ENCODE results near the gene MST1. TPM values are rescaled to one million over a fixed set of nuclear protein-coding genes. Genes with fewer than 3 reads are reported as not detected.

Gene MST1
- total RNA-seq, 2 experiments from 2014 or later: 3.8 to 4.7 TPM

DNA sequence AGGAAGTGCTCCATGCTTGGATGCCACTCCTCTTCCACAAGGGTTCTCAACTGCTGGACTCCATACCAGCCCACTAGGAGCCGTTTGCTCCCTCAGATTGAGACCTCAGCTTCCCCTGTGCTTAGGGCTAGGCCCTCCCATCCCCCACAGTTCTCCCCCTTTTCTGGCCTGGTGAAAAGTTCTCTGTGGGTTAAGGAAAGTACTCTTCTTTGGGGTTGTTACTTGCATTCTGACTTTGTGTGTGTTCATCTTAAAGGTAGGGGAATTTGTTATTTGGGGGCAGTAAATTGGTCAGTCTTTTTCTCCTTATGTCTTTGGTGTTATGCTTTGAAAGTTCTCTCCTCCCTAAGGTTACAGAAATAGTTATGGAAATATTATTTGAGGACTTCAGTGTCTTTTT, 39.1 kb downstream of the MST1 start:
- ATAC-seq: no peak
- H3K9me3 Mint-ChIP-seq (ENCODE audit: insufficient read depth): no peaks in the 10 kb centered on the region
- no peak overlapping the region for H3K4me3 Mint-ChIP-seq
- ChIA-PET POLR2A (no interaction called here), CTCF (no interaction called here)
- no peak for DNase-seq
- peaks cover 3% of the 10 kb centered on the region for H3K4me1 Mint-ChIP-seq (ENCODE audit: low read depth)
- H3K27me3 Mint-ChIP-seq (ENCODE audit: low read depth): no peaks in the 10 kb centered on the region
- no peak overlapping the region for H3K27ac Mint-ChIP-seq
- no peaks in the 10 kb centered on the region for H3K36me3 Mint-ChIP-seq (ENCODE audit: low read depth)

DNA sequence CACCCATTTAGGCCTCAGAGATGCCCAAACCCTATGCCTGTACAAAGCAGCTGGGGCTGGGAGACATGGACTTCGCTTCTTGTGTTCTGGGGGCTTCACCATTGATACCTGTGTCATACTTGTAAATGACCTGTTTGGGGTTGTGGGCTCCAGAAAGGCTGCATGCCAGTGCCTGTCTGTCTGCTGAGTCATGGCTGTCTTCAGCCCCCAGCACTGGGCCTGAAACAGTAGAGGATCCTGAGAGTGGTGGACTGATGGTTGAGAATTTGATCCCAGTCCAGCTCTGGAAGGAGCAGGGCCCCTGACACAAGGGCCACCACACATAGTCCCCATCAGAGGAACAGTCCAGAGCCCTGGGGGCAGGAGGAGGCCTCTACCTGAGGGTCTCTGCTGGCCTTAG, 39.7 kb downstream of the MST1 start:
- Mint-ChIP-seq H3K4me3 (no peak overlapping the region), H3K36me3 (ENCODE audit: low read depth) (no peaks in the 10 kb centered on the region), H3K27ac (no peak overlapping the region), H3K9me3 (ENCODE audit: insufficient read depth) (no peaks in the 10 kb centered on the region), H3K27me3 (ENCODE audit: low read depth) (no peaks in the 10 kb centered on the region), H3K4me1 (ENCODE audit: low read depth) (peaks cover 3% of the 10 kb centered on the region)
- no peak for DNase-seq
- no peak for ATAC-seq
- POLR2A ChIA-PET: no interaction called here
- CTCF ChIA-PET: no interaction called here

DNA sequence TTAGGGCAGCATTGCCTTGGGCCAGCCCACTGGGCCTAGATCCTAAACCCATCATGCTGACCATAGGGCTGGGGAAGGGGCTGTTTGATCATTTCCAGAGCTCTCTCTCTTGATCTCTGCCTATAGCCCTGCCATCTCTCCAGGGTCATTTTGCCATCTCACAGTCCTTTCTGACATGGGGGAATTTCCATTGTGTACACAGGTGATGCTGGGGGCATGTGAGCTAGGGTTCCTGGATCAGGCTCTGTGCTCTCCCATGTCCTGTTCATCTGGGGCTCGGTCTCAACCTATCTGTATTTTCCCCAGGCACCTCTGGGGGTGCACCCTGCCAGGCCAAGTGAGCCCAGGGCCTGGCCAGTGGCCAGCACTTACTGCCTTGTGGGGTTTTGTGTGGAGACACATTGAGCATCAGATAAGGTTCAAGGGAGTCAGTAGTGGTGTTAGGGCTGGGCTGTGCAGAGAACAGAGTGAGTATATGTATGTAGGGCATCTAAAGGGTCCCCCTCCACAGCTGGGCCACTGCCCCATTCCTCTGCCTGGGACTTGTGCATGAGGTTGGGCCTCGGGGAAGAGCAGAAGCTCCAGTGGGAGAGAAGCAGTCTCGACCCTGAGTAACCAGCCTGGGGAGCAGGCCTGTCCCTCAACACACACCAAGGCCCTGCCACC, 40.8 kb downstream of the MST1 start:
- no peaks in the 10 kb centered on the region for H3K9me3 Mint-ChIP-seq (ENCODE audit: insufficient read depth)
- no peak overlapping the region for H3K4me3 Mint-ChIP-seq
- ChIA-PET POLR2A (no interaction called here), CTCF (interaction anchor here (0.7 to 1.0 kb wide), 2 partner anchors 24 to 72 kb away, joined by 3 read pairs; no protein-coding TSS in a partner anchor)
- ATAC-seq (no peak), DNase-seq (no peak)
- peaks cover 3% of the 10 kb centered on the region for H3K4me1 Mint-ChIP-seq (ENCODE audit: low read depth)
- no peaks in the 10 kb centered on the region for H3K27me3 Mint-ChIP-seq (ENCODE audit: low read depth)
- no peaks in the 10 kb centered on the region for H3K36me3 Mint-ChIP-seq (ENCODE audit: low read depth)
- no peak overlapping the region for H3K27ac Mint-ChIP-seq

DNA sequence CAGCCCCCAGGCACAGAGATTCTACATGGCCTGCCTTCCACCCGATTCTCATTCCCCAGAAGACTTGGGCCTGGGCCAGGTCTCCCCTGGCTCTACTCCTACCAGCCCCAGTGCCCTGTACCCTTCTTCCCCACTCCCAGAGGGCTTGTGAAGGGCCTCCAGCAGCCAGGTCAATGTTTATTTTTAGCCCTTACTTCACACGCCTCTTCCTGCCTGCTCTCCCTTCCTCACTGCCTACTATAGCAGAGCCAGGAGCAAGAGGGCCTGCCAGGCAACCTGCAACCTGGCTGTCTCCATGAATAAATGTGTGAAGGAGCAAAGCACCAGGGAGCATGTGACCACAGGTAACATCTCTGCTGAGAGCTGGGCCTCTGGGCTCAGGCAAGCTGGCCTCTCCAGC, 41.5 kb downstream of the MST1 start:
- Mint-ChIP-seq H3K36me3 (ENCODE audit: low read depth) (no peaks in the 10 kb centered on the region), H3K4me1 (ENCODE audit: low read depth) (peaks cover 3% of the 10 kb centered on the region), H3K4me3 (no peak overlapping the region), H3K9me3 (ENCODE audit: insufficient read depth) (no peaks in the 10 kb centered on the region), H3K27ac (no peak overlapping the region), H3K27me3 (ENCODE audit: low read depth) (no peaks in the 10 kb centered on the region)
- ChIA-PET CTCF (interaction anchor here (1.8 kb wide), 1 partner anchor 108 kb away, joined by 8 read pairs; no protein-coding TSS in a partner anchor), POLR2A (no interaction called here)
- DNase-seq (no peak), ATAC-seq (no peak)

DNA sequence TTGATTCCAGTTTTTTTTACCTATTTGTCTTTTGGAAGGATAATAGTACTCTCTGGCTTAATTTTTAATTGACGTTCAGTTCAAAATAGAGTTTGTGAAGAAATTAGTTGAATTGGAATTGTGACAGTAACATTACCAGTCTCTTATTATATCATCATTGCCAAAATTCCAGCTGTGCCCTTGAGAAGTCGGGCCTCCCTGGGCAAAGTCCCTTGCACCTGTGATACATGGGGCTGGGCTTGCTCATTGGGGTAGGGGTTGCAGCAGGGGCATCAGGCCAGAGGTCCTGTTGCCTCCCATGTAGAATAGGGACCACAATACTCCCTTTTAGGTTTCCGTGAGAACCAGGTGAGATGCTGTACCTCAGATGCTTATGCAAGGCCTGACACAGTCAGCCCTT, 43.0 kb downstream of the MST1 start:
- H3K9me3 Mint-ChIP-seq (ENCODE audit: insufficient read depth): no peaks in the 10 kb centered on the region
- no peak for DNase-seq
- no peaks in the 10 kb centered on the region for H3K27me3 Mint-ChIP-seq (ENCODE audit: low read depth)
- CTCF ChIA-PET: interaction anchor here (1.8 to 2.5 kb wide), 2 partner anchors 25 to 107 kb away, joined by 6 to 8 read pairs; no protein-coding TSS in a partner anchor
- H3K36me3 Mint-ChIP-seq (ENCODE audit: low read depth): no peaks in the 10 kb centered on the region
- ATAC-seq: no peak
- H3K4me1 Mint-ChIP-seq (ENCODE audit: low read depth): peaks cover 3% of the 10 kb centered on the region
- H3K27ac Mint-ChIP-seq: no peak overlapping the region
- POLR2A ChIA-PET: no interaction called here
- H3K4me3 Mint-ChIP-seq: no peak overlapping the region

DNA sequence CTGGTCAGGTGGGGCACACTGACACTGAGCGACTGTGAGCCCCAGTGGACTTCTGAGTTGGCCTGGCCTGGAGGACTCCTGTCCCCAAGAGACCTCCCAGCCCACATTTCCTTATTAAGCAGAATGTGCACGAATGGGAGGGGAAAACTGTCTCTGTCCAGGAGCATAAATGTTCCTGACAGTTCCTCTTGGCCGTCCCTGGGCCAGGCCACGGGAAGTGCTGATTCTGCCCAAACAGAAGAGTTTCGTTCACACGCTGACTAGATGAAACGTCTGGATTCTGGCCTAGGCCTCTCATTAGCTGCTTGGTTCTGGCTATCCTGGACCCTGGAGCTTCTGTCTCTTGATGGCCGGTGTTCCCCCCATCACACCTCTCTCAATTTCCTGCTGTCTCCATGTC, 44.6 kb downstream of the MST1 start:
- CTCF ChIA-PET: interaction anchor here (1.2 to 2.5 kb wide), 3 partner anchors 27 to 473 kb away, joined by 3 to 6 read pairs (median 5); partner anchors contain the start of gene KLHDC8B
- H3K27me3 Mint-ChIP-seq (ENCODE audit: low read depth): no peaks in the 10 kb centered on the region
- H3K9me3 Mint-ChIP-seq (ENCODE audit: insufficient read depth): no peaks in the 10 kb centered on the region
- no peaks in the 10 kb centered on the region for H3K36me3 Mint-ChIP-seq (ENCODE audit: low read depth)
- POLR2A ChIA-PET: no interaction called here
- ATAC-seq (no peak), DNase-seq (no peak)
- peaks cover 3% of the 10 kb centered on the region for H3K4me1 Mint-ChIP-seq (ENCODE audit: low read depth)
- no peak overlapping the region for H3K27ac Mint-ChIP-seq
- no peak overlapping the region for H3K4me3 Mint-ChIP-seq

DNA sequence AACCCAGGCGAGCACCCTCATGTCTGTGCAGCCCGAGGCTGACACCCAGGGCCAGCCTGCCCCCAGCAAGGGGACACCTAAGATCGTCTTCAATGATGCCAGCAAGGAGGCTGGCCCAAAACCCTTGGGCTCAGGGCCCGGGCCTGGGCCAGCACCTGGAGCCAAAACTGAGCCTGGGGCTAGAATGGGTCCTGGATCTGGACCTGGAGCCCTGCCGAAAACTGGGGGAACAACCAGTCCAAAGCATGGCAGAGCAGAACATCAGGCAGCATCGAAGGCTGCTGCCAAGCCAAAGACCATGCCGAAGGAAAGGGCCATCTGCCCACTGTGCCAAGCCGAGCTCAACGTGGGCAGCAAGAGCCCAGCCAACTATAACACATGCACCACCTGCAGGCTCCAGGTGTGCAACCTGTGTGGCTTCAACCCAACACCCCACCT, 46.5 kb downstream of the MST1 start:
- Mint-ChIP-seq H3K27ac (no peak overlapping the region), H3K4me1 (ENCODE audit: low read depth) (no peaks in the 10 kb centered on the region), H3K9me3 (ENCODE audit: insufficient read depth) (no peaks in the 10 kb centered on the region), H3K36me3 (ENCODE audit: low read depth) (no peaks in the 10 kb centered on the region), H3K4me3 (no peak overlapping the region), H3K27me3 (ENCODE audit: low read depth) (no peaks in the 10 kb centered on the region)
- POLR2A ChIA-PET: no interaction called here
- DNase-seq: no peak
- CTCF ChIA-PET: no interaction called here
- no peak for ATAC-seq

DNA sequence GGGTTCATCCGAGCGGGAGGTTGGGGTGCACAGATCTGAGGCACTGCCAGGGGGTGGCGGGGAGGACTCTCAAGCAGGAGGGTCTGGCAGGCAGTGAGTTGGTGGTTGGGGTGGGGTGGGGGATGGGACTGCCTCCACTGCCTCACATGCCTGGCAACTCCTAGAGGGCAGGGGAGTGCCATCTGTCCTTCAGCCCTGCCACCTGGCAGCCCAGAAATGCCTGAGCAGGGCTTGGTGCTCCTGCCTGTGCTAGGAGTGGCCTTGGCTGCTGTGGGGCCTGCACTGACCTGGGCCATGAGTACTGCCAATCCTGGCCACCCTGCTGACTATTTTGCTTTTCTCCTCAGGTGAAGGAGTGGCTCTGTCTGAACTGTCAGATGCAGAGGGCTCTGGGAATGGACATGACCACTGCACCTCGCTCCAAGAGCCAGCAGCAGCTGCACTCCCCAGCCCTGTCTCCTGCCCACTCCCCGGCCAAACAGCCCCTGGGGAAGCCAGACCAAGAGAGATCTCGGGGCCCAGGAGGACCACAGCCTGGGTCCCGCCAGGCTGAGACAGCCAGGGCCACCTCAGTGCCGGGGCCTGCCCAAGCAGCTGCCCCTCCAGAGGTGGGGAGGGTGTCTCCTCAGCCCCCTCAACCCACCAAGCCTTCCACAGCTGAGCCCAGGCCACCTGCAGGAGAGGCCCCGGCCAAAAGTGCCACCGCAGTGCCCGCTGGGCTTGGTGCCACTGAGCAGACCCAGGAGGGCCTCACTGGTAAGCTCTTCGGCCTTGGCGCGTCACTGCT, 47.2 kb downstream of the MST1 start:
- ChIA-PET CTCF (no interaction called here), POLR2A (no interaction called here)
- Mint-ChIP-seq H3K27ac (no peak overlapping the region), H3K4me1 (ENCODE audit: low read depth) (peaks cover under 1% of the 10 kb centered on the region), H3K27me3 (ENCODE audit: low read depth) (no peaks in the 10 kb centered on the region), H3K4me3 (no peak overlapping the region), H3K36me3 (ENCODE audit: low read depth) (no peaks in the 10 kb centered on the region), H3K9me3 (ENCODE audit: insufficient read depth) (no peaks in the 10 kb centered on the region)
- ATAC-seq: no peak
- DNase-seq: no peak

DNA sequence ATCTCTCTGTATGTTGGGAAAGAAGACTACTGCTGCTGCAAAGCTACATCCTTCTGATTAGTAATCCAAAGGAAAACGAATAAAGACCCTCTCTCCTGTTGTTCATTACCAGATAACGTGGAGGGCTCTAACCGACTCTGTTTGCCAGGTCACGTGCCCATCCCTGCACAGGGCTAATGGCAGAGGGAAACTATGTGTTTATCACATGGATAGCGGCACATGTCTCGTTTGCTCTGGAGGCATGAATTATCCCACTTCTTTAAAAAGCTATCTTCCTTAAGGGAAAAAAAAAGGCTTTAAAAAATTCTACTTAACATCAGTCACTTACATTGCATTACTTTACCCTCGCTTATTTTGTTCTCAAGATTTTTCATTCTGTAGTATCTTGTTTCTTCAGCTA, 48.0 kb downstream of the MST1 start:
- H3K4me1 Mint-ChIP-seq (ENCODE audit: low read depth): peaks cover 4% of the 10 kb centered on the region

DNA sequence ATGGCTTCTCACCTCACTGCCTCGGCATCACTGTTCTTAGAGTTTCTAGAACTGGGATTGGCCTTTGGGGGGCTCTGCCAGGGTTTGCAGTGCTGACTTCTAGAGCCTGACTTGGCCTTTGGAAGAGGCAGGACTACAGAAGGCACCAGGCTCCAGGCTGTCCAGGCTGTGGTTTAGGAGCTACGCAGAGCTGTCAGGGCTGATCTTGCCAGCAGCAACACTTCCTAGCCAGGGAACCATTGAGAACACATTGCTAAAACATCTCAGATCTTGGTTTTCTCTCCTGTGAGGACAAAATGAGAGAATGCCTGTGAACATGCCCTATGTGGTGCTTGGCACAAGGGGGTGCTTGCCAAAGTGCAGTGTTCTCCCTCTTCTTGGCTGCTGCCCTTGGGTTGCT, 49.7 kb downstream of the MST1 start:
- Mint-ChIP-seq H3K27me3 (ENCODE audit: low read depth) (no peaks in the 10 kb centered on the region), H3K27ac (no peak overlapping the region), H3K4me1 (ENCODE audit: low read depth) (peaks cover 4% of the 10 kb centered on the region), H3K4me3 (no peak overlapping the region), H3K9me3 (ENCODE audit: insufficient read depth) (no peaks in the 10 kb centered on the region), H3K36me3 (ENCODE audit: low read depth) (no peaks in the 10 kb centered on the region)
- POLR2A ChIA-PET: no interaction called here
- DNase-seq: no peak
- no peak for ATAC-seq
- CTCF ChIA-PET: no interaction called here

More for the DNA sequence above, 48.0 kb downstream of the MST1 start:
- H3K27ac Mint-ChIP-seq: no peak overlapping the region
- ChIA-PET POLR2A (no interaction called here), CTCF (no interaction called here)
- no peaks in the 10 kb centered on the region for H3K27me3 Mint-ChIP-seq (ENCODE audit: low read depth)
- no peaks in the 10 kb centered on the region for H3K36me3 Mint-ChIP-seq (ENCODE audit: low read depth)
- H3K4me3 Mint-ChIP-seq: no peak overlapping the region
- DNase-seq (no peak), ATAC-seq (no peak)
- H3K9me3 Mint-ChIP-seq (ENCODE audit: insufficient read depth): no peaks in the 10 kb centered on the region

DNA sequence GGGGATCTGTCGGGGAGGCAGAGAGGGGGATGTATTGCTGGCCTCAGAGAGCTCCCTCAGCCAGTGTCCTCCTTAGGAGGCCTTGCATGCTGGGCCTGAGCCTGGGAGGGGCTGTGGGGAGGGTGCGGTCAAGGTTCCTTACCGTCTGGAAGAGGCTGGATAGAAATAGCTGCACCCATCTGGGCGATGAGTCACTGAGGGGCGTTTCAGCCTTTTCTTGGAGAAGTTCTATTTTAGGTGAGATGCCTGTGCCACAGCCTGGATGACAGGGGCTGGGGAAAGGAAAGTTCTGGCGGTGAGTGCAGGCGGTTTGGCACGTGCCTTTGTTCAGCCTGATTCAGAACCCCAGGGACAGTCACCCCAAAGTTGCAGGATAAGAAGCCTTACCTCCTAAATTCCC, 50.8 kb downstream of the MST1 start:
- Mint-ChIP-seq H3K36me3 (ENCODE audit: low read depth) (no peaks in the 10 kb centered on the region), H3K4me1 (ENCODE audit: low read depth) (peaks cover 4% of the 10 kb centered on the region), H3K27me3 (ENCODE audit: low read depth) (no peaks in the 10 kb centered on the region), H3K4me3 (no peak overlapping the region), H3K27ac (no peak overlapping the region), H3K9me3 (ENCODE audit: insufficient read depth) (no peaks in the 10 kb centered on the region)
- no peak for ATAC-seq
- DNase-seq: no peak
- POLR2A ChIA-PET: no interaction called here
- CTCF ChIA-PET: no interaction called here

DNA sequence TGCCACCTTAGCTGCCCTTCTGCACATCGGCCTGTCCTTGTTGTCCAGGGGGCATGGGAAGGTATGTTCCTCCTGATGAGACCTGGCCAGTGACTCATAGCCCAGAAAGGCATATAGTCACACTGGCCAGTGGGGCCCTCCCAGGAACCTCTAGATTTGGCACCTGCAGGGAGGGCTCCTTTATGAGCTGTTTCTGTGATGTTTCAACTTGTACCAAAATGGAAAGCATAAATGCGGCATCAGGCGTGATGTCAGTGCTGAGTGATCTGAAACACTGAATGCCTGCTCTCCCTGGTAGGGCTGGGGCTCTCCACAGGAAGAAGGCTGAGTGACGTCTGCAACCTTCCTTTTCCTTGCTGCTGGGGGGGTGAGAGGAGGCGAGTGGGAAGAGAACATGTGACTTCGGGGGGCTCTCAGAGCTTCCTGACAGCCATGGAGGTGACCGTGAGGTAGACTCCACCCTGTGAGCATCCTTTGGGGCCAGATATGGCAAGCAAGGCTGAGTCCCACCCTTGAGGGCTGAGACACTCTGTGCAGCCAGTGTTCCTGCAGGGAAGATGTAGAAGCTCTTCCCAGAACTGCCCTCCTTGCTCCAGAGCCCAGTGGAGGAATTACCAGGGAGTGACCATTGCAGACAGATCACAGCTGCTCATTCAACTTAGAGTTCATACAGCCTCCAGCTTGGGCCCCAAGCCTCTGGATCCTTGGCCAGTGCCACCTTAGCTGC, 52.2 kb downstream of the MST1 start:
- H3K27ac Mint-ChIP-seq: no peak overlapping the region
- ATAC-seq (no peak), DNase-seq (no peak)
- peaks cover 3% of the 10 kb centered on the region for H3K27me3 Mint-ChIP-seq (ENCODE audit: low read depth)
- H3K36me3 Mint-ChIP-seq (ENCODE audit: low read depth): no peaks in the 10 kb centered on the region
- peaks cover 4% of the 10 kb centered on the region for H3K4me1 Mint-ChIP-seq (ENCODE audit: low read depth)
- H3K9me3 Mint-ChIP-seq (ENCODE audit: insufficient read depth): no peaks in the 10 kb centered on the region
- no peak overlapping the region for H3K4me3 Mint-ChIP-seq
- ChIA-PET CTCF (interaction anchor here (0.6 kb wide), 1 partner anchor 70 kb away, joined by 3 read pairs; no protein-coding TSS in a partner anchor), POLR2A (no interaction called here)
